Neuronal stem cell (in vitro differentiated cells): ENCODE results near the gene GSAP.
A peak's percentile ranks its signal among the peaks of the same experiment; 100 is the strongest.

Experiments used
- DNase-seq: peaks from one replicate; pipeline ENCODE4 v3.0.0-alpha.2; 2013; ENCODE audit warnings: low spot score
- H2AFZ ChIP-seq: one replicate; pipeline ENCODE4 v1.6.1; 2013; ENCODE audit warnings: mild to moderate bottlenecking, low read length, inconsistent platforms
- H2AK5ac ChIP-seq: 2 replicates; pipeline ENCODE4 v1.6.1; 2013; ENCODE audit warnings: low read depth, mild to moderate bottlenecking, inconsistent platforms, low read length, moderate library complexity, mixed read lengths
- H2BK120ac ChIP-seq: 2 replicates; pipeline ENCODE4 v1.6.1; 2013; ENCODE audit warnings: low read depth, mild to moderate bottlenecking, inconsistent platforms, low read length, moderate library complexity, mixed read lengths
- H2BK12ac ChIP-seq: one replicate; pipeline ENCODE4 v1.6.1; 2013; ENCODE audit warnings: low read length, inconsistent platforms
- H2BK15ac ChIP-seq: 2 replicates; pipeline ENCODE4 v1.6.1; 2013; ENCODE audit warnings: mild to moderate bottlenecking, low read length, inconsistent platforms, mixed read lengths
- H2BK5ac ChIP-seq: one replicate; pipeline ENCODE4 v1.6.1; 2013; ENCODE audit warnings: inconsistent platforms, mild to moderate bottlenecking, low read length, moderate library complexity
- H3K14ac ChIP-seq: one replicate; pipeline ENCODE4 v1.6.1; 2013; ENCODE audit warnings: low read length, inconsistent platforms
- H3K18ac ChIP-seq: 2 replicates; pipeline ENCODE4 v1.6.1; 2013; ENCODE audit warnings: low read length, inconsistent platforms
- H3K23ac ChIP-seq: 2 replicates; pipeline ENCODE4 v1.6.1; 2013; ENCODE audit warnings: low read depth, mild to moderate bottlenecking, mixed read lengths, low read length, inconsistent platforms; ENCODE audit not compliant: poor library complexity
- H3K27ac ChIP-seq: replicated peaks from 3 replicates; pipeline ENCODE4 v1.5.1; 2013; ENCODE audit warnings: low read length, inconsistent platforms
- H3K27me3 ChIP-seq, 3 experiments: 2 replicates each; pipeline ENCODE4 v1.6.1; 2013; ENCODE audit warnings: low read length in 3 of 3, mild to moderate bottlenecking in 2 of 3, inconsistent platforms in 1 of 3, low read depth in 1 of 3, mixed read lengths in 1 of 3, moderate library complexity in 1 of 3; ENCODE audit not compliant: control insufficient read depth in 3 of 3, insufficient read depth in 3 of 3
- H3K36me3 ChIP-seq, 2 donors: replicated peaks in 1 of 2; 2 replicates each; pipeline ENCODE4 v1.6.1; 2013; ENCODE audit warnings: low read length in 2 of 2; ENCODE audit not compliant: control insufficient read depth in 2 of 2, insufficient read depth in 2 of 2
- H3K4ac ChIP-seq: 2 replicates; pipeline ENCODE4 v1.6.1; 2013; ENCODE audit warnings: inconsistent platforms, mild to moderate bottlenecking, low read length, moderate library complexity
- H3K4me1 ChIP-seq, 2 donors: 1 replicate in 1 of 2; 2 replicates in 1 of 2; pipeline ENCODE4 v1.6.1; 2013; ENCODE audit warnings: low read length in 2 of 2, low read depth in 1 of 2; ENCODE audit not compliant: control insufficient read depth in 2 of 2, insufficient read depth in 1 of 2
- H3K4me2 ChIP-seq: one replicate; pipeline ENCODE4 v1.6.1; 2013; ENCODE audit warnings: mild to moderate bottlenecking, low read length, inconsistent platforms; ENCODE audit not compliant: insufficient read depth, poor library complexity, severe bottlenecking
- H3K4me3 ChIP-seq, 2 donors: 2 replicates each; pipeline ENCODE4 v1.5.1; 2013; ENCODE audit warnings: low read length in 2 of 2, mild to moderate bottlenecking in 2 of 2, inconsistent platforms in 1 of 2, moderate library complexity in 1 of 2
- H3K79me1 ChIP-seq: one replicate; pipeline ENCODE4 v1.6.1; 2013; ENCODE audit warnings: low read depth, mild to moderate bottlenecking, inconsistent platforms, low read length, moderate library complexity
- H3K9ac ChIP-seq: one replicate; pipeline ENCODE4 v1.6.1; 2013; ENCODE audit warnings: mild to moderate bottlenecking, low read depth, low read length, inconsistent platforms; ENCODE audit not compliant: poor library complexity
- H3K9me3 ChIP-seq, 2 donors: replicated peaks in 1 of 2; 2 replicates each; pipeline versions ENCODE3 to v1.6.1; 2013; ENCODE audit warnings: low read length in 2 of 2, mild to moderate bottlenecking in 2 of 2, inconsistent platforms in 1 of 2, low read depth in 1 of 2, mixed read lengths in 1 of 2, moderate library complexity in 1 of 2; ENCODE audit not compliant: control insufficient read depth in 2 of 2, insufficient read depth in 1 of 2
- H4K8ac ChIP-seq: one replicate; pipeline ENCODE4 v1.6.1; 2013; ENCODE audit warnings: low read depth, mild to moderate bottlenecking, inconsistent platforms, low read length, moderate library complexity
- H4K91ac ChIP-seq: one replicate; pipeline ENCODE4 v1.6.1; 2013; ENCODE audit warnings: low read length, low read depth, mild to moderate bottlenecking, inconsistent platforms; ENCODE audit not compliant: poor library complexity
- WGBS, 2 donors: extraction: QIAGEN DNeasy Blood & Tissue Kit; methylation state at CpG; one replicate each; pipeline ENCODE4 v1.1.7; 2013; ENCODE audit warnings: missing lambda C conversion rate in 2 of 2, mixed read lengths in 1 of 2; ENCODE audit not compliant: insufficient read length in 2 of 2, insufficient replicate concordance in 1 of 2; ENCODE audit errors: extremely low coverage in 2 of 2; 5-methylcytosine and 5-hydroxymethylcytosine counted together

GSAP gene

GRCh38 chr7:77413861-77414424, 2.2 kb downstream of the GSAP start:
- no peaks in the 10 kb centered on the region for H3K79me1 ChIP-seq
- H2BK12ac ChIP-seq, result no peak overlapping the region
- H2BK15ac ChIP-seq, result no peak overlapping the region
- H3K9me3 ChIP-seq, result no peaks in the 10 kb centered on the region
- H3K27ac ChIP-seq, result no peak overlapping the region
- no peak overlapping the region for H3K14ac ChIP-seq
- DNase-seq, result no peak
- no peak overlapping the region for H3K4me2 ChIP-seq
- no peak overlapping the region for H2AFZ ChIP-seq
- peaks cover 3 to 7% of the 10 kb centered on the region in 2 donors for H3K4me1 ChIP-seq
- H3K4me3 ChIP-seq, result no peak overlapping the region
- H3K23ac ChIP-seq, result no peak overlapping the region
- H2BK5ac ChIP-seq, result no peak overlapping the region
- H2BK120ac ChIP-seq, result no peak overlapping the region
- H3K27me3 ChIP-seq, result peaks cover 0 to 15% (median 0%) of the 10 kb centered on the region in 3 experiments
- H3K9ac ChIP-seq, result no peak overlapping the region
- H3K4ac ChIP-seq, result no peak overlapping the region
- no peaks in the 10 kb centered on the region for H3K36me3 ChIP-seq
- H4K91ac ChIP-seq, result no peak overlapping the region
- no peak overlapping the region for H4K8ac ChIP-seq
- H3K18ac ChIP-seq, result no peak overlapping the region
- no peak overlapping the region for H2AK5ac ChIP-seq

GRCh38 chr7:77413128-77413527, 3.0 kb downstream of the GSAP start:
- H3K27me3 ChIP-seq, result peaks cover 0 to 15% (median 0%) of the 10 kb centered on the region in 3 experiments
- no CpG with 5 or more reads among the region's 4 CpGs for WGBS, 2 donors

GRCh38 chr7:77409739-77410547, 6.2 kb downstream of the GSAP start:
- H3K4ac ChIP-seq, result no peak overlapping the region
- no peak overlapping the region for H3K18ac ChIP-seq
- no peak overlapping the region for H2AK5ac ChIP-seq
- no peak overlapping the region for H2BK120ac ChIP-seq
- H4K8ac ChIP-seq, result no peak overlapping the region
- H3K9me3 ChIP-seq, result no peaks in the 10 kb centered on the region
- H3K79me1 ChIP-seq, result no peaks in the 10 kb centered on the region
- H3K4me2 ChIP-seq, result no peak overlapping the region
- no peak overlapping the region for H3K14ac ChIP-seq
- H3K27me3 ChIP-seq, result peaks cover 0 to 7% (median 0%) of the 10 kb centered on the region in 3 experiments
- no peak overlapping the region for H3K27ac ChIP-seq
- no peak overlapping the region for H3K23ac ChIP-seq
- H3K4me1 ChIP-seq, result peaks cover 0 to 7% of the 10 kb centered on the region in 2 donors
- H2BK5ac ChIP-seq, result no peak overlapping the region
- no peak overlapping the region for H2BK12ac ChIP-seq
- DNase-seq, result no peak
- H2BK15ac ChIP-seq, result no peak overlapping the region
- H3K4me3 ChIP-seq, result no peak overlapping the region
- no peak overlapping the region for H3K9ac ChIP-seq
- no CpG with 5 or more reads among the region's 5 CpGs for WGBS, 2 donors
- H4K91ac ChIP-seq, result no peak overlapping the region
- no peaks in the 10 kb centered on the region for H3K36me3 ChIP-seq
- no peak overlapping the region for H2AFZ ChIP-seq

More at GRCh38 chr7:77413128-77413527, 3.0 kb downstream of the GSAP start:
- Histone ChIP-seq H2AK5ac (no peak overlapping the region), H3K4me2 (no peak overlapping the region), H3K36me3 (no peaks in the 10 kb centered on the region), H2BK15ac (no peak overlapping the region), H2BK5ac (no peak overlapping the region), H2BK12ac (no peak overlapping the region), H3K4me1 (peaks cover 2 to 7% of the 10 kb centered on the region in 2 donors), H3K4ac (no peak overlapping the region), H3K79me1 (no peaks in the 10 kb centered on the region), H4K91ac (no peak overlapping the region), H3K4me3 (peak overlapping the region in 1 of 2 donors; percentile 49), H3K27ac (no peak overlapping the region), H3K14ac (no peak overlapping the region), H3K18ac (no peak overlapping the region), H3K9ac (no peak overlapping the region), H3K23ac (no peak overlapping the region), H3K9me3 (no peaks in the 10 kb centered on the region), H2BK120ac (no peak overlapping the region), H4K8ac (no peak overlapping the region), H2AFZ (peak overlapping the region; percentile 6)
- DNase-seq, result no peak

- H2AK5ac ChIP-seq, result no peak overlapping the region
- no peak overlapping the region for H4K91ac ChIP-seq
- no peak overlapping the region for H3K27ac ChIP-seq
- H3K23ac ChIP-seq, result no peak overlapping the region
- no peak overlapping the region for H3K4me3 ChIP-seq
- no peak overlapping the region for H4K8ac ChIP-seq
- H3K9ac ChIP-seq, result no peak overlapping the region
- no peak overlapping the region for H2BK5ac ChIP-seq
- H3K79me1 ChIP-seq, result no peaks in the 10 kb centered on the region
- H2BK120ac ChIP-seq, result no peak overlapping the region
- no peak overlapping the region for H3K4ac ChIP-seq
- H3K9me3 ChIP-seq, result no peaks in the 10 kb centered on the region
- peaks cover 0 to 4% (median 0%) of the 10 kb centered on the region in 3 experiments for H3K27me3 ChIP-seq
- DNase-seq, result no peak
- H3K4me2 ChIP-seq, result no peak overlapping the region
- WGBS, 2 donors, result no CpG with 5 or more reads among the region's 7 CpGs
- H3K18ac ChIP-seq, result no peak overlapping the region
- H2AFZ ChIP-seq, result no peak overlapping the region
- H3K36me3 ChIP-seq, result no peaks in the 10 kb centered on the region
- H3K4me1 ChIP-seq, result peaks cover 0 to 7% of the 10 kb centered on the region in 2 donors
- no peak overlapping the region for H2BK15ac ChIP-seq
- H2BK12ac ChIP-seq, result no peak overlapping the region
- H3K14ac ChIP-seq, result no peak overlapping the region
Measured at GRCh38 chr7:77409005-77409738, 7.0 kb downstream of the GSAP start.
